ENCODE data around the gene MAP1A. TPM values are rescaled to one million over a fixed set of nuclear protein-coding genes. Genes with fewer than 3 reads are reported as not detected.

Gene MAP1A
- total RNA-seq, 1 donor from 2014 or later: 182 TPM

DNA sequence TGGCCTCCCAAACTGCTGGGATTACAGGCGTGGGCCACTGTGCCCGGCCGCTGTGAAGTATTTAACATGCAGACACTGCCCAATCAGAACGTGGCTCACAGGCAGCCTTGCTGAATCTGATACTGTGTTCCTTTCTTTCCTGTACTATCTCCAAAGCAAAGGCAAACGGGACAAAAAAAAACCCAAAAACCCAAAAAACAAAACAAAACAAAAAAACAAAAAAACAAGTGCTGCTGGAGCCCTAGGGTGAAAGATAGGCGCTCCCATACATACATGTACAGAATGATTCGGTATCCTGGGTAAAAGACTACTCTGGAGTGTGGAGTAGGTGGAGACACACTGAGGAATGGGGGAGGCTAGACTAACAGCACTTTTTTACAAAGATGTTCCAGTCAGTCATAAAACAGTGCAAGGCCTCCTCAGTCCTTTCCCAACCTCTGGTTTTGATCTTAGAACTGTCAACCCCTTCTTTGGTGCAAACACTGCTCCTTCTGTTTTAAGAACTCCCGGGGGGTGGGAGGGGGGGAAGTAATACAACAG lies 7.7 kb upstream of the MAP1A start:
- intact Hi-C loops (cut with DNase I): loop anchor here (1.0 kb wide), 2 partner anchors 9 to 16 kb away; partner anchors contain the start of gene TP53BP1
- no peak for DNase-seq (ENCODE audit: low spot score)

DNA sequence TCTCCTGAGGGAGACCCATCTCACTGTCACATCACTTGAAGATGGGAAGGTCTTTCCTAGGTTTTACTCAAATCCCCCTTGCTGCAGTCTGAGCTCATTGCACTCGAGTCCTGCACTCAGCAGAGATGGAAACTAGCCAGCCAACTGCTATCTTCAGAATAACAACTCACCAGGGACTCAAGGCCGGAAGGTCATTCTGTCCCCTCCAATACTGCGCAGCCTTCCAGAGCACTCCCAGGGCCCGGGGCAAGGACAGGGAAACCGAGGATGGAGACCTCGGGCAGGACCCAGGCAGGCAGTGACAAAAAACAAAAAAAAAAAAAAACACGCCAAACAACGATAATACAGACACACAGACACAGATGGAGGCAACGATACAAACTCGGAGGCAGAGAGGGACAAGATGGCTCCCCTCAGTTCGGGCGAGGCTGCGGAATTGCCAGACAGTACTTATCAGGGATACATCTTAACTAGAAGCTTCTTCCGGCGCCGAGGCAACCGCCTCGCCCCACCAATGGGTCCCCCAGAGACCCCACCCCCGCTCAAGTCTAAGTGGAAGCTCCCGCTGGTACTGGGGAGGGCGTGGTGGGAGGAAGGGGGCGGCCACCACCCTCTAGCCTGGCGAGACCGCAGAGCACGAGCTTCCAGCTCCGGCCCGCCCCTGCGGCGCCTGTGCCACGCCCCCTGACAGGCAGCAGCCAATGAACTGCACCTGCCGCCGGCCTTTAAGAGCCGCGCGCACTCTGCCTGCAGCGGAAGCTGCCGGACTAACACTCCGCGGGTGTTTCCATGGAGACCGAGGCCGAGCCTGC lies 7.0 kb upstream of the MAP1A start:
- DNase-seq (ENCODE audit: low spot score): peak; percentile 99
- intact Hi-C loops (cut with DNase I): loop anchor here (1.0 kb wide), 2 partner anchors 8 to 17 kb away; partner anchors contain the start of gene TP53BP1

DNA sequence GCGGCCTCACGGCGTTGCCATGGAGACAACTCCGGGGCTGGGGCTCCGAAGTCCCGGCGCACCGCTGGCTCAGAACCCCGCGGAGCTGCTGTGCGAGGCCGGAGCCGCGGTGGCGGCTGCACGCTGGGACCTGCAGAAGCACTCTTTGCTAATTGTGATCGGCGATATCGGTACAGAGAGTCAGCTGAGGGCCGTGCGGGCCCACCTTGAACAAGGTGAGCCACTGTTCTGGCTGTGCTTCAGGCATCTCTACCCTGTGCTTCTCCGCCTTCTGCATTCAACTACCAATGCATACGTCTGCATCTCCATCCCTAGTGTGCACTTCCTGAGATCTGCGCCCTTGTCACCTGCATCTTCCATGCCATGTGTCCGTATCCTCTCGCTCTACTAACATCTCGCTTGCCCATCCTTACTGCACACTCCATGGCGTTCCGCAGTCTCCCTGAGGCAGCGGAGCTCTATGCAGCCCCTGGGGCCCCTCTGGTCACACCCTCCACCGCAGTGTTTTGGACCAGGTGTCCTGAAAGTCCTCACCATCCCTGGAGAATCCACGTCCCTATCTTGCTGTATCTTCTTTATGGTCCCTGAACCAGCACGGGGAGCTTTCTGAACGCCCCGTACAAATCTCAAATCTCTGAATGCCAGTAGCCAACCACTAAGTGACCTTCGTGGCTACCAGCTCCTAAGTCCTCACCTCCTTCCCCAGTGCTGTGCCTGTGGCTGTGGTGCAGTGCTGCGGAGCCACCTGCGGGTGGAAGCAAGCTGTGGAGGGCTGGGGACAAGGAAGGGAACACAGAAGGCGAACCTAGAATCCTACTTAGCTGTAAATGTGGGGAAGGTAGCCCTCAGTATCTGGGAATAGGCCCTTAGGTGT lies 6.2 kb upstream of the MAP1A start:
- intact Hi-C loops (cut with DNase I): no loop called here

DNA sequence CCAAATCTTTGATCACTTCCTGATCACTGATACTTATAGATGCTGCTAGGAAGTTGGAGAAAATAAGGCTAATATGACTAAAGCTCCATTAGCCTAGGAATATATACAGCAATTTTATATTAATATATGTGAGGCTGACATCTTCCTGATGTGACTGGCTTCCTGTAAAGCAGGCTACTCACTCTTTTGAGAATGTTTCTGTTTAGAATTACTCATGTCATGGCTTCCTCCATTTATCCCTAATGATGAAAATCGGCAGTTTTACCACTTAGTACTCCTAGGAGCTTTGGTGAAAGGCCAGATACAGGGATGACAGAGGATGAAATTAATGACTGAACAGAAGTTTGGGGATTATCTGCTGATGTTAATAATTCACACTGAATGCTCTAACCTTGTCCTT lies 3.9 kb upstream of the MAP1A start:
- DNase-seq (ENCODE audit: low spot score): no peak
- intact Hi-C loops (cut with DNase I): no loop called here

More for the DNA sequence above, 6.2 kb upstream of the MAP1A start:
- no peak for DNase-seq (ENCODE audit: low spot score)

DNA sequence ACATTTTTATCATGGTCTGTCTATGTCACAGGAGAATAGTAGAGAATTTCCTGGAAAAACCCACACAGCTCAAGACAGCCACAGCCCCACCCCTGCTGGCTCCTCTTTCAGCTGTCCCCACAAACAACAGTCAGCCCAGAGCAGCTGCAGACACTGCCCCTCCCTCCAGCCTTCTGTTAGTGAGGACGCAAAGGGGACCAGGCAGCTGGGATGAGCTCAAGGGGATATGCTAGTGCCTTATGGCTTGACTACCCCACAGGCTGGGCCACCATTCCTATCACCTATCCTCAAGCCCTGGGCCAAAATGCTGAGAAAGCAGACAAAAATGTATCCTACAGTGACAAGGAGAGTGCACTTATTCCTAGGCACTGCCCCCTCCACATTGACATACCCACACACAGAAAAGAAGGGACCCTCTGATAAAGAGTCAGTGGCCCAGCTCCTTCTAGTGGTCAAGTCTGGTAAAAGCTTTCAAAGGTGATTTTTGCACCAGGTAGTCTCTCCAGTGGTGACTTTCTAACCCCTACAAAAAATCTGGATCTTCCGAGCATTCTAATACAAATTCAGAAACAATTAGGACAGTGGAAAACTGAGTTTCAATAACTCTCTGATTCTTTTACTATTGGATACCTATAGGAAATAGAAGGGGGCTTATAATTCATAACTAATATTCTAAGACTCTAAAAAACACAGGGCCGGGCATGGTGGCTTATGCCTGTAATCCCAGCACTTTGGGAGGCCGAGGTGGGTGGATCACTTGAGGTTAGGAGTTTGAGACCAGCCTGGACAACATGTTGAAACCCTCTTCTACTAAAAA lies 3.0 kb upstream of the MAP1A start:
- intact Hi-C loops (cut with DNase I): no loop called here
- no peak for DNase-seq (ENCODE audit: low spot score)

DNA sequence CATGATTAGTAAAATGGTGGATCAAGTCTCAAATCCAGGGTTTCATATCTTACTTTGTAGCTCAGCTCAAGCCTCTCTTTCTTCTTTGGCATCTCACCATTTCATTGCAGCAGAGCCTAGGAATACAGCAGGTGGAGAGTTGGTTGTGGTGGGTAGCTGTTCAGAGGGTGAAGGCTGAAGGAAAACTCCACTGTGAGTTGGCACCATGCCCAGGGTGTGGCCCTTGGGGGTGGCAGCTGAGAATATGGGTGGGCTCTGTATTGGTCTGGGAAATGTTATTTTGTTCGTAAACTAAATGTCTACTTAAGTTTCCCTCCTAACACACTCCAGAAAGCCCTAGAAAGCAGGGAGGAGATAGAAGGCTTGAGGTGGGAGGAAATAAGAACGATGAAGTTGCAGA lies 1.7 kb upstream of the MAP1A start:
- no peak for DNase-seq (ENCODE audit: low spot score)
- intact Hi-C loops (cut with DNase I): no loop called here

DNA sequence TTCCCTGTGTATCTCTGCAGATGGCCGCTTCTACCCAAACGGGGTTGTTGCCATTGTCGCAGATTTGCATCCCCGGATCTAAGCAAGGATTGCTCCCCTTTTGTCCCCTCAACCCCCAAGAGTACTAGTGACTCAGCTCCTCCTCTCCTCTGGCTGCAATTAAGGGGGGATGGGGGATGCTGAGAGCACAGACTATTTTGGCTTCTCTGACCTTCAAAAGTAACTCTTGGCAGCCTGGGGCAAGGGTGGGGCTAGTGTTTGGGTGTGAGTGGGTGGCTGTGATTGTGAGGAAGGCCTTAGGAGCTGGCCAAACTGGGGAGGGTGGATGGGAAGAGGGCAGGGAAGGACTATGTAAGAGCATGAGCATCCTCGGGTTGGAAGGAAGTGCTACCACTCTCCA lies 1.2 kb upstream of the MAP1A start:
- DNase-seq (ENCODE audit: low spot score): no peak
- intact Hi-C loops (cut with DNase I): no loop called here

DNA sequence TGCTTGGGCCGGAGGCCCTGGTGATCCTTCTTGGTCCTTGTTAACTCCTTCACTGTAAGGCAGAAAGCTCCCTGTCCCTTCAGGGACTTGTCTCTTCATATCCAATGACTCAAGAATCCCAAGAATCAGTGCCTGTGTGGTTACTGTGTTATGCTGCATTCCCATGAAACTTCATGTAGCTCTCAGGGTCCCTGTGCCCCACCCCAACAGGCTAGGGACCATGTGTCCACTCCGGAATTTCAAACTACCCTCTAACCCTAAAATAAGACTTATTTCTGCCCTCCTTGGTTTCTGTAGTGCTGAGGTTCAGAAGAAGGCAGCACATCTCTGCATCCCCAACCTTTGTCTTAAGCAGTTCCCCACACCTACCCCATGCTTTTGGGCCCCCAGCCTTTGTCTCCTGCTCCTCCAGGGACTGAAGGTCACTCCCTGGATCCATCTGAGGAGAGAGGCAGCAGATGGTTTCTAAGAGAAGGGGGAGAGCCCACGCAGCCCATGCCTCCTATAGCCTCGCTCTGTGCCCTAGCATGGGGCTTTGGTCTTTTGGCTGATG lies 531 bp upstream of the MAP1A start:
- no peak for DNase-seq (ENCODE audit: low spot score)
- intact Hi-C loops (cut with DNase I): no loop called here

DNA sequence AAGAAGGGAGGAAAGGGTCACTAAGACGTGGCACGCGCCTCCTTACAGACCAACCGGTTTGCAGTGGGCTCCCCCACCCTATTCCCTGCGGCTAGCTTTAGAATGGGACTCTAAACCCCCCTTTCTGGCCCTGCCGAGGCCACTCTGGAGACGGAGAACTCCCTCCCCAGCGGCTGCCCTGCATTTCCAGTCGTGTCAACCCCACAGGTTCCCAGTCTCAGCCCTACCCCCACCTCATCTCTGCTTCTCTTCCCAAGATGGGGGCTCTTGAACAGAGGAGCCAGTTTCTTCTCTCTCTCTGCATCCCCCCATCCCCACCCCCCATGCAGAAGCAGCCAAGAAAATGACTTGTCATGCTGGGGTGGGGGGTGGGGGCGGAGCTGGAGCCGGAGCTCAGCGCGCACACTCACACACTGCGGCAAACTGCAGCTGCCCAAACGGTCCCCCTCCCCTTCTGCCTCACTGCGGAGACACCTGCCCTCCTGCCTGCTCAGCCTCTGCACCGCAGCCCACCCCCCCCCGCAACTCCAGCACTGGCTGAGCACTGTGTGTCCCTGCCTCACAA lies 871 bp downstream of the MAP1A start:
- intact Hi-C loops (cut with DNase I): loop anchor here (1.0 kb wide), 1 partner anchor 8 kb away; no protein-coding TSS in a partner anchor
- DNase-seq (ENCODE audit: low spot score): no peak

DNA sequence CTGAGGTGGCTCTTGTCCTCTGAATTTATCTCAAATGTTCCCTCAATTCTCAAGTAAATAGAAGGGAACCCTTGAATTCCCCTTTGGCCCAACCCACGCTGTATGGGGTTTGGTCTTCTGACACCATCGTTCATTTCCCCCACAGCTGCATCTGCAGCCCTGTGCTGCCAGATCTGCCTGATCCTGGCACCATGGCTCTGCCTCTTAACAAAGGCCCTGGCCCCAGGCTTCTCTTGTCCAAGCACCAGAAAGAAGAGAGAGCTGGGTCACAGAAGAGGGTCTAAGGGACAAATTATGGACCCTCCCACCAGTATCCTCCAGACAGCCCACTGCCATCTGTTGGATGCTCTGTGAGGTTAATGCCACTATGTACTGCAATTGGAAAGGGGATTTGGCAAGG lies 1.8 kb downstream of the MAP1A start:
- intact Hi-C loops (cut with DNase I): no loop called here
- DNase-seq (ENCODE audit: low spot score): no peak

DNA sequence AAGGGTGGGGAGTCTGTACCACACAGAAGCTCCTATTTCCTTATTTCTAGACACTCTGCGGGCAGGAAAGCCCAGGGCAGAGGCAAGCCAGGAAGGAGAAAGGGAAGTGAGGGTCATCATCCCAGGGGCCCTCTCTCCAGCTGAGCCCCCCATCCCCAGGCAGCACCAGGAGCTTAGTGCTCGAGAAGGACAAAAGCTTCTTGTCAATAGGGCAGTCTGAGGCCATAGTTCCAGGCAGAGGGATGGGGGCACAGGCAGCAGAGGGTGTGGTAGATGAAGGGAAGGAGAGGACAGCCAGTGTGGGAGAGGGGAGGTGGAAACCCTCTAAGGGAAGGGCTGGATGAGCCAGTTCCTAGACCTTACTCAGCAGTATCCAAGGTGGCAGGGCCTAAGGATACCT lies 2.7 kb downstream of the MAP1A start:
- DNase-seq (ENCODE audit: low spot score): no peak
- intact Hi-C loops (cut with DNase I): no loop called here

DNA sequence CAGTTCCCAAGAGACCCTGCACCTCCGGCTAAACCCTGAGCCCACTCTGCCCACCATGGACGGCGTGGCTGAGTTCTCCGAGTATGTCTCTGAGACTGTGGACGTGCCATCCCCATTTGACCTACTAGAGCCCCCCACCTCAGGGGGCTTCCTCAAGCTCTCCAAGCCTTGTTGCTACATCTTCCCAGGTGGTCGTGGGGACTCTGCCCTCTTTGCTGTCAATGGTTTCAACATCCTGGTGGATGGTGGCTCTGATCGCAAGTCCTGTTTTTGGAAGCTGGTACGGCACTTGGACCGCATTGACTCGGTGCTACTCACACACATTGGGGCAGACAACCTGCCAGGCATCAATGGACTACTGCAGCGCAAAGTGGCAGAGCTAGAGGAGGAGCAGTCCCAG lies 4.0 kb downstream of the MAP1A start:
- intact Hi-C loops (cut with DNase I): no loop called here
- DNase-seq (ENCODE audit: low spot score): no peak

DNA sequence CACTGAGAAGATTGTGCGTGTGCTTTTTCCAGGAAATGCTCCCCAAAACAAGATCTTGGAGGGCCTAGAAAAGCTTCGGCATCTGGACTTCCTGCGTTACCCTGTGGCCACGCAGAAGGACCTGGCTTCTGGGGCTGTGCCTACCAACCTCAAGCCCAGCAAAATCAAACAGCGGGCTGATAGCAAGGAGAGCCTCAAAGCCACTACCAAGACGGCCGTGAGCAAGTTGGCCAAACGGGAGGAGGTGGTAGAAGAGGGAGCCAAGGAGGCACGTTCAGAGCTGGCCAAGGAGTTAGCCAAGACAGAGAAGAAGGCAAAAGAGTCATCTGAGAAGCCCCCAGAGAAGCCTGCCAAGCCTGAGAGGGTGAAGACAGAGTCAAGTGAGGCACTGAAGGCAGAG lies 4.8 kb downstream of the MAP1A start:
- no peak for DNase-seq (ENCODE audit: low spot score)
- intact Hi-C loops (cut with DNase I): no loop called here

DNA sequence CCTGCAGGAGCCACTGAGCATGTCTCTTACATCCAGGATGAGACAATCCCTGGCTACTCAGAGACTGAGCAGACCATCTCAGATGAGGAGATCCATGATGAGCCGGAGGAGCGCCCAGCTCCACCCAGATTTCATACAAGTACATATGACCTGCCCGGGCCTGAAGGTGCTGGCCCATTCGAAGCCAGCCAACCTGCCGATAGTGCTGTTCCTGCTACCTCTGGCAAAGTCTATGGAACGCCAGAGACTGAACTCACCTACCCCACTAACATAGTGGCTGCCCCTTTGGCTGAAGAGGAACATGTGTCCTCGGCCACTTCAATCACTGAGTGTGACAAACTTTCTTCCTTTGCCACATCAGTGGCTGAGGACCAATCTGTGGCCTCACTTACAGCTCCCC lies 6.2 kb downstream of the MAP1A start:
- intact Hi-C loops (cut with DNase I): no loop called here
- DNase-seq (ENCODE audit: low spot score): no peak

DNA sequence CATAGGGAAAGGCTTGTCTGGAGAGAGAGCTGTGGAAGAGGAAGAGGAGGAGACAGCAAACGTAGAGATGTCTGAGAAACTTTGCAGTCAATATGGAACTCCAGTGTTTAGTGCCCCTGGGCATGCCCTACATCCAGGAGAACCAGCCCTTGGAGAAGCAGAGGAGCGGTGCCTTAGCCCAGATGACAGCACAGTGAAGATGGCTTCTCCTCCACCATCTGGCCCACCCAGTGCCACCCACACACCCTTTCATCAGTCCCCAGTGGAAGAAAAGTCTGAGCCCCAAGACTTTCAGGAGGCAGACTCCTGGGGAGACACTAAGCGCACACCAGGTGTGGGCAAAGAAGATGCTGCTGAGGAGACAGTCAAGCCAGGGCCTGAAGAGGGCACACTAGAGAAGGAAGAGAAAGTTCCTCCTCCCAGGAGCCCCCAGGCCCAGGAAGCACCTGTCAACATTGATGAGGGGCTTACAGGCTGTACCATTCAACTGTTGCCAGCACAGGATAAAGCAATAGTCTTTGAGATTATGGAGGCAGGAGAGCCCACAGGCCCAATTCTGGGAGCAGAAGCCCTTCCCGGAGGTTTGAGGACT lies 6.9 kb downstream of the MAP1A start:
- no peak for DNase-seq (ENCODE audit: low spot score)
- intact Hi-C loops (cut with DNase I): no loop called here

DNA sequence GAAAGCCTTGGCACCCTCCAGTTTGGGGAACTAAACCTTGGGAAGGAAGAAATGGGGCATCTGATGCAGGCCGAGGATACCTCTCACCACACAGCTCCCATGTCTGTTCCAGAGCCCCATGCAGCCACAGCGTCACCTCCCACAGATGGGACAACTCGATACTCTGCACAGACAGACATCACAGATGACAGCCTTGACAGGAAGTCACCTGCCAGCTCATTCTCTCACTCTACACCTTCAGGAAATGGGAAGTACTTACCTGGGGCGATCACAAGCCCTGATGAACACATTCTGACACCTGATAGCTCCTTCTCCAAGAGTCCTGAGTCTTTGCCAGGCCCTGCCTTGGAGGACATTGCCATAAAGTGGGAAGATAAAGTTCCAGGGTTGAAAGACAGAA lies 7.7 kb downstream of the MAP1A start:
- intact Hi-C loops (cut with DNase I): no loop called here
- no peak for DNase-seq (ENCODE audit: low spot score)

DNA sequence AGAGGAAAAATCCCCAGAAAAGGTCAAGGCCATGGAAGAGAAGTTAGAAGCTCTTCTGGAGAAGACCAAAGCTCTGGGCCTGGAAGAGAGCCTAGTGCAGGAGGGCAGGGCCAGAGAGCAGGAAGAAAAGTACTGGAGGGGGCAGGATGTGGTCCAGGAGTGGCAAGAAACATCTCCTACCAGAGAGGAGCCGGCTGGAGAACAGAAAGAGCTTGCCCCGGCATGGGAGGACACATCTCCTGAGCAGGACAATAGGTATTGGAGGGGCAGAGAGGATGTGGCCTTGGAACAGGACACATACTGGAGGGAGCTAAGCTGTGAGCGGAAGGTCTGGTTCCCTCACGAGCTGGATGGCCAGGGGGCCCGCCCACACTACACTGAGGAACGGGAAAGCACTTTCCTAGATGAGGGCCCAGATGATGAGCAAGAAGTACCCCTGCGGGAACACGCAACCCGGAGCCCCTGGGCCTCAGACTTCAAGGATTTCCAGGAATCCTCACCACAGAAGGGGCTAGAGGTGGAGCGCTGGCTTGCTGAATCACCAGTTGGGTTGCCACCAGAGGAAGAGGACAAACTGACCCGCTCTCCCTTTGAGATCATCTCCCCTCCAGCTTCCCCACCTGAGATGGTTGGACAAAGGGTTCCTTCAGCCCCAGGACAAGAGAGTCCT lies 9.0 kb downstream of the MAP1A start:
- intact Hi-C loops (cut with DNase I): no loop called here

More for the DNA sequence above, 9.0 kb downstream of the MAP1A start:
- DNase-seq (ENCODE audit: low spot score): no peak

Measured in cardiac septum (tissue), 1 donor.